ENCODE measurements around the gene AADAC.
"Not testable (repeated sequence)": the region's sequence is repeated elsewhere in the genome, so short reads cannot be mapped to it uniquely, and the experiment has no call there.

The AADAC gene

GRCh38 chr3:151795276-151795675, 18.6 kb upstream of the AADAC start:
- in situ Hi-C loops (cut with HindIII; ENCODE audit: low sequenced_read_pairs): loop anchor here (25.0 kb wide), 1 partner anchor 842 kb away; no protein-coding TSS in a partner anchor

- in situ Hi-C loops (cut with HindIII; ENCODE audit: low sequenced_read_pairs): loop anchor here (25.0 kb wide), 1 partner anchor 841 kb away; no protein-coding TSS in a partner anchor
Observed at GRCh38 chr3:151796105-151796680, 17.7 kb upstream of the AADAC start.

- in situ Hi-C loops (cut with HindIII; ENCODE audit: low sequenced_read_pairs): loop anchor here (25.0 kb wide), 1 partner anchor 839 kb away; no protein-coding TSS in a partner anchor
Observed at GRCh38 chr3:151798466-151798865, 15.4 kb upstream of the AADAC start.

- in situ Hi-C loops (cut with HindIII; ENCODE audit: low sequenced_read_pairs): no loop called here
Observed at GRCh38 chr3:151800431-151800830, 13.5 kb upstream of the AADAC start.

GRCh38 chr3:151804267-151804666, 9.6 kb upstream of the AADAC start:
- in situ Hi-C loops (cut with HindIII; ENCODE audit: low sequenced_read_pairs): no loop called here

- in situ Hi-C loops (cut with HindIII; ENCODE audit: low sequenced_read_pairs): no loop called here
Observed at GRCh38 chr3:151806838-151807237, 7.1 kb upstream of the AADAC start.

- in situ Hi-C loops (cut with HindIII; ENCODE audit: low sequenced_read_pairs): not testable (repeated sequence)
Observed at GRCh38 chr3:151808926-151809325, 5.0 kb upstream of the AADAC start.

- in situ Hi-C loops (cut with HindIII; ENCODE audit: low sequenced_read_pairs): no loop called here
Observed at GRCh38 chr3:151811474-151811873, 2.4 kb upstream of the AADAC start.

- in situ Hi-C loops (cut with HindIII; ENCODE audit: low sequenced_read_pairs): no loop called here
Observed at GRCh38 chr3:151814588-151814987, 672 bp downstream of the AADAC start.

- in situ Hi-C loops (cut with HindIII; ENCODE audit: low sequenced_read_pairs): no loop called here
Observed at GRCh38 chr3:151816091-151816604, 2.2 kb downstream of the AADAC start.

- in situ Hi-C loops (cut with HindIII; ENCODE audit: low sequenced_read_pairs): no loop called here
Observed at GRCh38 chr3:151817473-151817872, 3.6 kb downstream of the AADAC start.

GRCh38 chr3:151818361-151818760, 4.4 kb downstream of the AADAC start:
- in situ Hi-C loops (cut with HindIII; ENCODE audit: low sequenced_read_pairs): no loop called here

GRCh38 chr3:151819910-151820309, 6.0 kb downstream of the AADAC start:
- in situ Hi-C loops (cut with HindIII; ENCODE audit: low sequenced_read_pairs): no loop called here

GRCh38 chr3:151827816-151828215, 13.9 kb downstream of the AADAC start:
- in situ Hi-C loops (cut with HindIII; ENCODE audit: low sequenced_read_pairs): no loop called here

- in situ Hi-C loops (cut with HindIII; ENCODE audit: low sequenced_read_pairs): no loop called here
Observed at GRCh38 chr3:151835751-151836525, 22.0 kb downstream of the AADAC start.

GRCh38 chr3:151837057-151837456, 23.1 kb downstream of the AADAC start:
- in situ Hi-C loops (cut with HindIII; ENCODE audit: low sequenced_read_pairs): no loop called here

GRCh38 chr3:151838574-151839312, 24.8 kb downstream of the AADAC start:
- in situ Hi-C loops (cut with HindIII; ENCODE audit: low sequenced_read_pairs): no loop called here

GRCh38 chr3:151839313-151839631, 25.4 kb downstream of the AADAC start:
- in situ Hi-C loops (cut with HindIII; ENCODE audit: low sequenced_read_pairs): no loop called here

- in situ Hi-C loops (cut with HindIII; ENCODE audit: low sequenced_read_pairs): no loop called here
Observed at GRCh38 chr3:151841801-151842200, 27.9 kb downstream of the AADAC start.

GRCh38 chr3:151843275-151843674, 29.4 kb downstream of the AADAC start:
- in situ Hi-C loops (cut with HindIII; ENCODE audit: low sequenced_read_pairs): no loop called here

GRCh38 chr3:151845306-151845905, 31.5 kb downstream of the AADAC start:
- in situ Hi-C loops (cut with HindIII; ENCODE audit: low sequenced_read_pairs): no loop called here

All from DLD1 (cell line).